ENCODE results near the gene TTC28.

DNA sequence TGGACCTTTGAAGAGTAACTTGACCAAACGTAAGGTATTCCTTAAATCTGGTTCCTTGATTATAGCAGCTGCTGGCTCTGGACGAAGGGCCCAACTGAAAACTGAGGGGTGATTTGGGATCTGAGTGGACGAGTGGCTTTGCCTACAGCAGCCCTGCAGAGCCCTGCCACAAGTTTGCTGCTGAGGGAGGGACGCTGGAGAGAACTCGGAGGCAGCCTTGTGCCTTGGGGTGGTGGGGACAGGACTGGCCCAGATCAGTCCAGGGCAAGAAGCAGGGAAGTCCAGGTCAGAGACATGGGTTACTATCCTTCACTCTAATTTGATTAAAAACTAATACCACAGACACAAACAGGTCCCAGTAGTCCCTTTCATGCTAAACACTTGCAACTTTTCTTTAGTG, 671.0 kb downstream of the TTC28 start:
- TF ChIP-seq, protein P1, sequence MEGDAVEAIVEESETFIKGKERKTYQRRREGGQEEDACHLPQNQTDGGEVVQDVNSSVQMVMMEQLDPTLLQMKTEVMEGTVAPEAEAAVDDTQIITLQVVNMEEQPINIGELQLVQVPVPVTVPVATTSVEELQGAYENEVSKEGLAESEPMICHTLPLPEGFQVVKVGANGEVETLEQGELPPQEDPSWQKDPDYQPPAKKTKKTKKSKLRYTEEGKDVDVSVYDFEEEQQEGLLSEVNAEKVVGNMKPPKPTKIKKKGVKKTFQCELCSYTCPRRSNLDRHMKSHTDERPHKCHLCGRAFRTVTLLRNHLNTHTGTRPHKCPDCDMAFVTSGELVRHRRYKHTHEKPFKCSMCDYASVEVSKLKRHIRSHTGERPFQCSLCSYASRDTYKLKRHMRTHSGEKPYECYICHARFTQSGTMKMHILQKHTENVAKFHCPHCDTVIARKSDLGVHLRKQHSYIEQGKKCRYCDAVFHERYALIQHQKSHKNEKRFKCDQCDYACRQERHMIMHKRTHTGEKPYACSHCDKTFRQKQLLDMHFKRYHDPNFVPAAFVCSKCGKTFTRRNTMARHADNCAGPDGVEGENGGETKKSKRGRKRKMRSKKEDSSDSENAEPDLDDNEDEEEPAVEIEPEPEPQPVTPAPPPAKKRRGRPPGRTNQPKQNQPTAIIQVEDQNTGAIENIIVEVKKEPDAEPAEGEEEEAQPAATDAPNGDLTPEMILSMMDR (IDR thresholded peaks at IDR 0.05), result no peak
- TF ChIP-seq POLR2A (IDR thresholded peaks at IDR 0.05), result no peak
- TF ChIP-seq POLR2AphosphoS5 (IDR thresholded peaks at IDR 0.05), result no peak
- TF ChIP-seq EP300 (IDR thresholded peaks at IDR 0.05), result no peak

Data from gastroesophageal sphincter (tissue), 3 donors.